Hepatocyte (in vitro differentiated cells): ENCODE measurements around the gene EEFSEC.

ENCODE experiments used
- CTCF ChIP-seq: fragments of 200-600 bp; sonication (generic); IDR thresholded peaks from 2 replicates; pipeline ENCODE4 v1.5.1; 2016; ENCODE audit warnings: antibody characterized with exemption, mild to moderate bottlenecking; ENCODE audit not compliant: poor library complexity
- EZH2 ChIP-seq: fragments of 200-600 bp; sonication (generic); IDR thresholded peaks from 2 replicates; pipeline ENCODE4 v1.6.1; 2016; ENCODE audit warnings: antibody characterized with exemption, mild to moderate bottlenecking, borderline replicate concordance
- EZH2phosphoT487 ChIP-seq: fragments of 200-600 bp; sonication (generic); IDR thresholded peaks from one replicate; pipeline ENCODE4 v1.6.1; 2018; ENCODE audit warnings: antibody characterized with exemption, mild to moderate bottlenecking, low read depth, moderate library complexity; ENCODE audit not compliant: unreplicated experiment, severe bottlenecking

DNA sequence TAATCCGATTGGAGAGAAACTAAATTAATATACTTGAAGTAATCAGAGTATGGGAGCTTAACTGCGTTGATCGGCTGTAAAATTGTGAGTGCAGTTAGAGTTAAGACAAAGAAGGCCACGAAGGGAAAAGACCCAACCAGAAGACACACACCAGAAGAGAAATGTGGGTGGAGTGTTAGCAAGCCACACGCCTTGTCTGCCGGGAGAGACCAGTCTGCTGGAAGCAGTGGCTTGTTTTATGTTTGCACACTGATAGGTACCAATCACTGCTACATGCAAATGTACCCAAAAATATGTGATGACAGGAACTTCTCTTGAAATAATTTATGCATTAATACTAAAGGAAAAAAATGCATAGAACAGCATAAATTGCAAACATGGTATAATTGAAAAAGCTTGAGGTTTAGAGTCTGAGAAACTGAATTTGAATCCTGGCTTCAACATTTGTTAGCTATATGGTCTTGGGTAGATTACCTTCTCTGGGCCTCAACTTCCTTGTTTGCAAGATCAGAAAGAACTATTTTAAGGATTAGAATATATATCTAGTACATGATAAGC, 23.1 kb downstream of the EEFSEC start:
- no peak for TF ChIP-seq CTCF
- TF ChIP-seq EZH2: no peak
- TF ChIP-seq EZH2phosphoT487: no peak
